ENCODE data around the gene ZNF684. TPM values are rescaled to one million over a fixed set of nuclear protein-coding genes. Genes with fewer than 3 reads are reported as not detected.
A peak's percentile ranks its signal among the peaks of the same experiment; 100 is the strongest.

The ZNF684 gene
- total RNA-seq, 2 donors from 2014 or later: 3.1 to 17.1 TPM

- TF ChIP-seq POLR2A (IDR thresholded peaks at IDR 0.05) (no peak), CTCF (IDR thresholded peaks at IDR 0.05) (no peak)
- Histone ChIP-seq H3K36me3 (replicated peaks in 1 of 2; ENCODE audit: insufficient read depth in 1 of 2, low read depth in 2 of 2) (no peaks in the 10 kb centered on the region), H3K4me1 (peaks cover 10% of the 10 kb centered on the region), H3K9me3 (no peaks in the 10 kb centered on the region), H3K27ac (no peak overlapping the region), H3K4me3 (no peak overlapping the region), H3K27me3 (no peaks in the 10 kb centered on the region)
- no peak for ATAC-seq
- DNase-seq: no peak
- WGBS, 2 donors: 93% methylated on average over 2 of the region's 2 CpGs
- intact Hi-C loops (cut with DNase I): no loop called here
Measured at GRCh38 chr1:40582116-40582515, 50.7 kb downstream of the ZNF684 start.

DNA sequence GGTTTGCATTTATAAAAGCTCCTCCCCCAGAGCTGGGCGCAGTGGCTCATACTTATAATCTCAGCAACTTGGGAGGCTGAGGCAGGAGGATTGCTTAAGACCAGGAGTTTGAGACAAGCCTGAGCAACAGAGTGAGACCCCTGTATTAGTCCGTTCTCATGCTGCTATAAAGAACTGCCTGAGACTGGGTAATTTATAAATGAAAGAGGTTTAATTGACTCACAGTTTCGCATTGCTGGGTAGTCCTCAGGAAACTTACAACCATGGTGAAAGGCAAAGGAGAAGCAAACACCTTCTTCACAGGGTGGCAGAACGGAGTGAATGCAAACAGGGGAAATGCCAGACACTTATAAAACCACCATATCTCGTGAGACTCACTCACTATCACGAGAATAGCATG, 52.5 kb downstream of the ZNF684 start:
- Histone ChIP-seq H3K27ac (peak overlapping the region in 2 of 4 donors; percentile 50 to 68), H3K4me3 (no peak overlapping the region), H3K36me3 (replicated peaks in 1 of 2; ENCODE audit: insufficient read depth in 1 of 2, low read depth in 2 of 2) (no peaks in the 10 kb centered on the region), H3K4me1 (peaks cover 10% of the 10 kb centered on the region), H3K27me3 (no peaks in the 10 kb centered on the region), H3K9me3 (no peaks in the 10 kb centered on the region)
- DNase-seq (no peak), ATAC-seq (no peak)
- intact Hi-C loops (cut with DNase I): no loop called here
- 62 to 69% methylated on average over 6 of the region's 6 CpGs for WGBS, 2 donors
- TF ChIP-seq POLR2A (IDR thresholded peaks at IDR 0.05) (no peak), CTCF (IDR thresholded peaks at IDR 0.05) (no peak)

GRCh38 chr1:40588586-40588985, 57.1 kb downstream of the ZNF684 start:
- no peaks in the 10 kb centered on the region for H3K9me3 ChIP-seq
- 58 to 67% methylated on average over 2 of the region's 2 CpGs for WGBS, 2 donors
- ATAC-seq: no peak
- no peak for TF ChIP-seq CTCF (IDR thresholded peaks at IDR 0.05)
- TF ChIP-seq POLR2A (IDR thresholded peaks at IDR 0.05): no peak
- no peaks in the 10 kb centered on the region for H3K36me3 ChIP-seq (replicated peaks in 1 of 2; ENCODE audit: insufficient read depth in 1 of 2, low read depth in 2 of 2)
- no peaks in the 10 kb centered on the region for H3K27me3 ChIP-seq
- H3K27ac ChIP-seq: no peak overlapping the region
- intact Hi-C loops (cut with DNase I): no loop called here
- H3K4me3 ChIP-seq: no peak overlapping the region
- peaks cover 4% of the 10 kb centered on the region for H3K4me1 ChIP-seq
- no peak for DNase-seq

- TF ChIP-seq CTCF (IDR thresholded peaks at IDR 0.05) (peak in 3 of 7 experiments; percentile 7 to 28 (median 16)), POLR2A (IDR thresholded peaks at IDR 0.05) (no peak)
- H3K4me1 ChIP-seq: peaks cover 4% of the 10 kb centered on the region
- H3K36me3 ChIP-seq (replicated peaks in 1 of 2; ENCODE audit: insufficient read depth in 1 of 2, low read depth in 2 of 2): no peaks in the 10 kb centered on the region
- H3K27me3 ChIP-seq: no peaks in the 10 kb centered on the region
- DNase-seq (peak in 1 of 4 donors; percentile 8), ATAC-seq (no peak)
- no peak overlapping the region for H3K27ac ChIP-seq
- H3K4me3 ChIP-seq: no peak overlapping the region
- intact Hi-C loops (cut with DNase I): no loop called here
- WGBS, 2 donors: 54 to 58% methylated on average over 6 of the region's 6 CpGs
- no peaks in the 10 kb centered on the region for H3K9me3 ChIP-seq
Measured at GRCh38 chr1:40592107-40592803, 60.8 kb downstream of the ZNF684 start.
